Fibroblast of the aortic adventitia (primary cell): Measurements from ENCODE around the gene LSM10. TPM values are rescaled to one million over a fixed set of nuclear protein-coding genes. Genes with fewer than 3 reads are reported as not detected.

ENCODE experiments used
- DNase-seq: peaks from one replicate; pipeline ENCODE4 v3.0.0-alpha.2; 2010; ENCODE audit warnings: low read depth
- H3K4me3 ChIP-seq: 2 replicates; pipeline ENCODE4 v1.5.1; 2011; ENCODE audit warnings: low read depth, mild to moderate bottlenecking, control low read depth, low read length, moderate library complexity
- CTCF ChIP-seq: IDR thresholded peaks from 2 replicates; pipeline ENCODE4 v1.5.1; 2011; ENCODE audit warnings: mild to moderate bottlenecking, low read length, control low read depth, inconsistent platforms; ENCODE audit not compliant: insufficient read depth
- total RNA-seq: library from RNA; depleted of rRNA; stranded (reverse); fragments of >200 nt; gene quantifications from 2 replicates; pipeline ENCODE4 v1.2.3, GENCODE V29; 2012; ENCODE audit warnings: low replicate concordance

Gene LSM10
- total RNA-seq, 1 donor, result 9.5 TPM

- no peak for TF ChIP-seq CTCF
- no peak overlapping the region for H3K4me3 ChIP-seq
- DNase-seq, result no peak
Observed at GRCh38 chr1:36440044-36440443, 42.3 kb upstream of the LSM10 start.

GRCh38 chr1:36438715-36439114 lies 41.0 kb upstream of the LSM10 start:
- DNase-seq, result no peak
- TF ChIP-seq CTCF, result no peak
- no peak overlapping the region for H3K4me3 ChIP-seq

- DNase-seq, result no peak
- no peak overlapping the region for H3K4me3 ChIP-seq
- no peak for TF ChIP-seq CTCF
Observed at GRCh38 chr1:36436821-36437220, 39.1 kb upstream of the LSM10 start.

GRCh38 chr1:36433102-36433501 lies 35.4 kb upstream of the LSM10 start:
- no peak overlapping the region for H3K4me3 ChIP-seq
- DNase-seq, result no peak
- no peak for TF ChIP-seq CTCF

- H3K4me3 ChIP-seq, result no peak overlapping the region
- DNase-seq, result no peak
- TF ChIP-seq CTCF, result no peak
Observed at GRCh38 chr1:36432616-36433015, 34.9 kb upstream of the LSM10 start.

GRCh38 chr1:36425791-36426190 lies 28.1 kb upstream of the LSM10 start:
- no peak overlapping the region for H3K4me3 ChIP-seq
- DNase-seq, result no peak
- no peak for TF ChIP-seq CTCF

GRCh38 chr1:36421649-36422048 lies 23.9 kb upstream of the LSM10 start:
- no peak overlapping the region for H3K4me3 ChIP-seq
- no peak for TF ChIP-seq CTCF
- DNase-seq, result no peak
